ENCODE results near the gene TTC22. TPM values are rescaled to one million over a fixed set of nuclear protein-coding genes. Genes with fewer than 3 reads are reported as not detected.
A peak's percentile ranks its signal among the peaks of the same experiment; 100 is the strongest.

The TTC22 gene
- total RNA-seq (1 to 10 TPM in 1 of 10 donors, under 1 TPM in 4, not detected in 5; 0.13 to 1.0 (median 0.17) TPM), polyA plus RNA-seq (under 1 TPM; 0.06 to 0.15 TPM)
- long read RNA-seq, donor 1, partial matches to known transcripts = 0 of 1 reads
- long read RNA-seq, donor 1, other reads (novel, unspliced or antisense) = 0 of 1 reads
- long read RNA-seq, donor 2 = 0 reads
- long read RNA-seq, donor 3 = 0 reads

GRCh38 chr1:54800899-54801759 is at the start of gene TTC22:
TSS of gene TTC22 (minus strand) at chr1:54801323. CDS start at chr1:54801163, 160 bp downstream.
- Histone ChIP-seq H3K4me1 (peaks cover 0 to 39% (median 9%) of the 10 kb centered on the region in 9 donors), H3K27ac (peak within 1 kb of the TSS in 1 of 10 donors; percentile 74), H3K36me3 (no peaks in the 10 kb centered on the region), H3K27me3 (peaks cover 0 to 59% (median 34%) of the 10 kb centered on the region in 7 donors), H3K4me3 (peak within 1 kb of the TSS in 9 of 10 donors; percentile 1 to 62 (median 35)), H3K9me3 (no peaks in the 10 kb centered on the region)
- 10% methylated on average over 56 to 58 of the region's 58 CpGs for WGBS, 2 donors
- peak in 6 of 8 donors; percentile 58 to 76 (median 66) for ATAC-seq
- intact Hi-C loops (cut with DNase I) = loop anchor here in 7 of 10 donors (10.0 kb wide), 5 partner anchors 126 to 936 kb away; no protein-coding TSS in a partner anchor
- peak in 4 of 9 donors; percentile 28 to 37 (median 34) for TF ChIP-seq CTCF (IDR thresholded peaks at IDR 0.05)
- DNase-seq = no peak

GRCh38 chr1:54850737-54851136 is 49.6 kb upstream of the TTC22 start:
- intact Hi-C loops (cut with DNase I) = no loop called here
- no peak overlapping the region for H3K4me3 ChIP-seq
- no peak overlapping the region for H3K27ac ChIP-seq
- no peak for DNase-seq
- WGBS, 2 donors = 92 to 93% methylated on average over 9 of the region's 9 CpGs
- peaks cover 0 to 38% (median 0%) of the 10 kb centered on the region in 9 donors for H3K36me3 ChIP-seq
- H3K4me1 ChIP-seq = peaks cover 0 to 8% (median 0%) of the 10 kb centered on the region in 9 donors
- no peaks in the 10 kb centered on the region for H3K27me3 ChIP-seq
- ATAC-seq = peak in 1 of 8 donors; percentile 9
- H3K9me3 ChIP-seq = no peaks in the 10 kb centered on the region
- no peak for TF ChIP-seq CTCF (IDR thresholded peaks at IDR 0.05)

- Histone ChIP-seq H3K4me1 (peaks cover 0 to 8% (median 0%) of the 10 kb centered on the region in 9 donors), H3K27me3 (no peaks in the 10 kb centered on the region), H3K9me3 (no peaks in the 10 kb centered on the region), H3K27ac (no peak overlapping the region), H3K36me3 (peaks cover 0 to 38% (median 0%) of the 10 kb centered on the region in 9 donors), H3K4me3 (no peak overlapping the region)
- intact Hi-C loops (cut with DNase I) = no loop called here
- no peak for DNase-seq
- ATAC-seq = peak in 2 of 8 donors; percentile 25 to 29
- TF ChIP-seq CTCF (IDR thresholded peaks at IDR 0.05) = no peak
- WGBS, 2 donors = 77 to 89% methylated on average over 5 of the region's 5 CpGs
Measured at GRCh38 chr1:54850069-54850730, 49.1 kb upstream of the TTC22 start.
